GM19193 (cell line): ENCODE data around the gene COMMD8.
A peak's percentile ranks its signal among the peaks of the same experiment; 100 is the strongest.

Experiments used
- POLR2A ChIP-seq: IDR thresholded peaks from 4 replicates; pipeline ENCODE4 v1.6.1; 2011; ENCODE audit not compliant: insufficient read depth, insufficient read length; ENCODE audit errors: extremely low read depth

COMMD8 gene

GRCh38 chr4:47463235-47463956 lies at the start of gene COMMD8:
COMMD8 (minus strand) TSS chr4:47463702; CDS start chr4:47463651, 51 bp downstream.
- peak; percentile 89 for TF ChIP-seq POLR2A

GRCh38 chr4:47510506-47511143 lies 47.1 kb upstream of the COMMD8 start:
- TF ChIP-seq POLR2A = no peak

DNA sequence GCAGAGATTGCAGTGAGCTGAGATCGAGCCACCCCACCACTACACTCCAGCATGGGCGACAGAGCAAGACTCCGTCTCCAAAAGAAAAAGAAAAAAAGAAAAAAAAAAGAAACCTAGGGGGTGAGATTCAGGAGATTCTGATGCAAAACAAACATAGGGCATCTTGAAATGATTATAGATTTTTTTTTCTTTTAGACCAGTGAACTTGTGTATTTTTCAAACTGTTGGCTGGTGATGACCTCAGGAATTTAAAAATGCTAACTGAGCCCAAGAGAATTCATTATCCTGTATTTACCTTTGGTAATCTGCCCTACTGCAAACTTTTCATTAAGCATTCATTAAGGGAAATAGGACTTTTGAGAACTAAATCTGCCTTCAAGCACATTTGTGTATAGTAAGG lies 42.2 kb upstream of the COMMD8 start:
- TF ChIP-seq POLR2A = no peak

DNA sequence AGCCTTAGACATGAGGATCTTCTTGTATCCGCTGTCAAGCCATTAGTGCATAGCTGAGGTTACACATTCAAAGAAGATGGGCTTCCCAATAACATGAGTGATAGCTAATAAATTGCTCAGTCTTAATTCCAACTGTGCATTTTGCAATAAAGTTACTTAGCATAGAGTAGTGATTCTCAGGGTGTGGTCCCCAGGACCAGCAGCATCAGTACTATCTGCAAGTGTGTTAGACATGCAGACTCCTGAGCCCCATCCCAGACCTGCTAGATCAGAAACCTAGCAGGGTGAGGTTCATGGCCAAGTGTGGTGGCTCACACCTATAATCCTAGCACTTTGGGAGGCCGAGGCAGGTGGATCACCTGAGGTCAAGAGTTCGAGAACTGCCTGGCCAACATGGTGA lies 41.6 kb upstream of the COMMD8 start:
- no peak for TF ChIP-seq POLR2A

DNA sequence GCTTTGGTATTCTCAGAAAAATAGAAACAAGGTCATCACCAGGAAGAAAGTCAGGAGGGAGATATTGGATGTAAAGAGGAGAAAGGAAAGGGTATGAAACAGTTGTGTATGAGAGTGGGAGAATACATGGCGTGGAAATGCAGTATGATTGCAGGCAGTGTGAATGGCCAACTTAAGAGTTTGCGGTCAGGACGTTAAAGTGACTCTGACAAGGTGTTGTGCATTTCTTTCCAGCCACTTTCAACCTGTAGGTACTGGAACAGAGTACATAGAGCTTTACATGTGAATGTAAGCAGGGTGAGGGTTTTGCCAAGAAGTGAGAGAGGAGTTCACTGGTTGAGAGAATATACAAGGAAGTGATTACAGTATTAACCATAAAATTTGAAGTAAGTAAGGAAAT lies 37.3 kb upstream of the COMMD8 start:
- no peak for TF ChIP-seq POLR2A

DNA sequence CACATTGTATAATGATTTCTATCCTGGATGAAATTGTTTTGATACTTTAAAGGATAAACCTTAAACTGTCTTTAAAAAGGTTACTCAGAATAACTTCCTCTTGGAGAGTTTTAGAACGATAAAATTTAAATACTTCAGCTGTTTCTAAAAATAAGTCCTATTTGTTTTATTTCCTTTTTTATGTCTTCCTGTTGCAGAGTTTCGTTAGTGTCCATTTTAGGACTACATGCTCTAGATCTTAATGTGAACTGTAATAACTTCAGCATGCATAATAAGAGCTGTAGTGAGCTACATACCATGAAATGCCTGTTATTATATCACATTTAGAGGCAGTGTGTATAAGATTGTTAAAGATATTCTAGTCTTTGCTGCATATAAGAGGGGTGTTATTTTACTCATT lies 36.2 kb upstream of the COMMD8 start:
- TF ChIP-seq POLR2A = no peak

DNA sequence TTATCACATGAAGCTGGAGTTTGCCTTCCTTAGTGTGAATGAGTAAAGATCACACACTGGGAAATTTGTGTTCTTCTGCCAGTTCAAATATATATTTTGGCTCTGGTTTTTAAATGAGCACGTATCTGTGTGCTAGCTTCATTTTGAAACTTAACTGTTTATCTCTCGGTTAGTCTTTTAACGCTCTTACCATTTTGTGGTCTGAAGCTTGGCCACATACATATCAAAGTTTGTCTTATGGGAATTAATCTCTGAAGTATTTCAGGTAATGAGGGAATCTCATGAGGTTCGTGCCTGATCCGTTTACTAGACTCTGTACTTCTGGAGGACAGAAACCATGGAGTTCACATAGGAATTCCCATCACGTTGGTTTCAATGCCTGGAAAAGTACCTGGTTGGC lies 35.4 kb upstream of the COMMD8 start:
- no peak for TF ChIP-seq POLR2A

GRCh38 chr4:47494124-47494430 lies 30.6 kb upstream of the COMMD8 start:
- TF ChIP-seq POLR2A = no peak

DNA sequence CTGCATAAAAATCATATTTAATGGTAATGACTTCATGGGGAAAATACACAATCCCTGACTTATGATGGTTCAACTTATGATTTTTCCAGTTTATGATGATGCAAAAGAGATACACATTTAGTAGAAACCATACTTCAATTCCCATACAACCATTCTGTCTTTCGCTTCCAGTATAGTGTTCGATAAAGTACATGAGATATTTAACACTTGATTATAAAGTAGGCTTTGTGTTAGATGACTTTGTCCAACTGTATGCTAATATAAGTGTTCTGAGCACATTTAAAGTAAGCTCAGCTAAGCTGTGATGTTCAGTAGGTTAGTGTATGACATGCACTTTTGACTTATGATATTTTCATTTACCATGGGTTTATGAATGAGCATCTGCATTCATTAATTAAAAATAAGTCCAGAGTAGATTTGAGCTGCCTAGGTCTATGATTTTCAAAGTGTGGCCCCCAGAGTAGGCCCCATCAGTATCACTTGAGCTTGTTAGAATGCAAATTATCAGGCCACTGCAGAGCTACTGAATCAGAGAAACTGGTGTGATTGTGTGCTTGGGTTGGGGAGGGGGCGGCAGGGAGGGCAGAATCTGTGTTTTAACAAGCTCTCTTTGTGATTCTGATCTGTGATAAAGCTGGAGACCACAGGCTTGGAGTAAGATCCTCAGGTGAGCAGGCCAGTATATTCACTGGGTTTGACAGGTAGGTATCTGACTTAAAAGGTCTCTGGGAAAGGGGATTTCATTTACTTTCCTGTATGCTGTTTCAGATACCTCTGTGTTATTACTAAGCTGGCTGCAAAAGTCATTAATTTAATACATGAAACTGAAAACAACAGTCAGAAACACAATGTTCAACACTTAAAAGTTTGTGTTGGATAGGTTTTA lies 30.0 kb upstream of the COMMD8 start:
- TF ChIP-seq POLR2A = no peak

GRCh38 chr4:47490550-47490949 lies 27.0 kb upstream of the COMMD8 start:
- TF ChIP-seq POLR2A = no peak

- TF ChIP-seq POLR2A = no peak
Observed at GRCh38 chr4:47488706-47489105, 25.2 kb upstream of the COMMD8 start.

GRCh38 chr4:47486231-47486673 lies 22.8 kb upstream of the COMMD8 start:
- no peak for TF ChIP-seq POLR2A

DNA sequence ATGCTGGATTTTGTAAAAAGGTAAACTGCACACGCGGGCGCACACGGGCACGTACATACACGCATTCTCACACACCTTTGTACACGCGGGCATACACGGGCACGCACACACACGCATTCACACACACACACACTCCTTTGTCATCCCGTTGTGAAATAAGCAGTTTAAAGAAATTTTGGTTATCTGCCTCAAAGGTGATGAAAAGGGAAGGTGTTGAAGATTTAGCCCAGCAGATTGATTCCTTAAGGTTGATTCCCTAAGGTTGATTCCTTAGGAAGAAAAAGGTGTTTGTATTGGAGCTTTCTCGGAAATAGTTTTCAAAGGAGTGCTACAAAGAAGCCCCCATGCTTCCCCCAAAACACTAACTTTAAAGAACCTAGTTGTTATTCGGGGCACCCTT lies 22.3 kb upstream of the COMMD8 start:
- TF ChIP-seq POLR2A = no peak

DNA sequence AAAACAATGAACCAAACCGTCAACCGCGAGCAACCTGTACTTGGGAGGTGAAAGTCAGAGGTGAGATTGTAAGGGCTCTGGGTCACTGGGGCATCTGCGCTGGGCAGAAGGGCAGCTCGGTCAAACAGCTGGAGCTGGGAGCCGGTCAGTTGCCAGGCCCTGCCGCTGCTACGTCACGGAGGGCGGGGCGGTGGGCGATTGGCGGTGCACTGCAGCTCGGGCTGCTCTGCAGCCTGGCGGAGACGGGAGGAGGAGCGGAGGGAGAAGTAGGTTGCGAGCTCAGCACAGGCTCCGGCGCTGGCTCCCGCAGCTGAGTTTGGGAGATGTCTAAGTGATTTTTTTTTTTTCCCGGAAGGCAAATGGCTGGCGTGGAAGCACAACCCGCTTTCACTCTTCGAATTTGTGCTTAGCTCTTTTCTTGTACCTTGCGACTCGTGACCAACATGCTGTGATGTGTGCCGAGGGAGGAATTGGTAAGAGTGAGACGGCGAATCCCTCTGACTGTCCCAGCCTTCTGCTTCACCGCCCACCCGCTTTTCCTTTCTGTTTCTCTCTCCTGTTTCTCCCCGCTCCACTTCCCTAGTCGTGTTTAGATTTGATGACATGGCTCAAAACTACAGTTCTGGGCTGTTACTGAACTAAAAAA lies 21.7 kb upstream of the COMMD8 start, which contains the start of gene ATP10D:
ATP10D (plus strand) TSS at position 229 of the 646 bp plus-strand sequence. CDS start 27,266 bp downstream, outside the sequence.
- peak; percentile 95 for TF ChIP-seq POLR2A

DNA sequence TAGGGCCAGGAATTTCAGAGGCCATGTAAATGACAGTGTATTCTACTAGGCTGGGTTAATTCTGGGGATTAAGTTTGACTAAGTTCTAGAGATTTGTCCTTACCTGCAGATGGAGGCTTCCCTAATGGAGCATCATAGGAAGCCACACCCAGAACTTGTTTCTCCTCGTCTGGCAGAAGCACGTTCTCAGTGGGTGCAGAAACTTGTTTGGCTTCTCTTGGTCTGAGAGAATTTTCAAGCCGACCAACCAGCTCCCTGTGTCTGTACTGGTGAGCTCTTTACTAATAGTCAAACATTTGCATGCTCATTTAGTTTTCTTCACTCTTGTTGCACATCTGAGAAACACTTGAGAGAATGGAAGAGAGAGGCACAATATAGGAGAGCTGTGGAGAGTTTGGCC lies 20.7 kb upstream of the COMMD8 start:
- no peak for TF ChIP-seq POLR2A

- TF ChIP-seq POLR2A = no peak
Observed at GRCh38 chr4:47483745-47484144, 20.2 kb upstream of the COMMD8 start.

DNA sequence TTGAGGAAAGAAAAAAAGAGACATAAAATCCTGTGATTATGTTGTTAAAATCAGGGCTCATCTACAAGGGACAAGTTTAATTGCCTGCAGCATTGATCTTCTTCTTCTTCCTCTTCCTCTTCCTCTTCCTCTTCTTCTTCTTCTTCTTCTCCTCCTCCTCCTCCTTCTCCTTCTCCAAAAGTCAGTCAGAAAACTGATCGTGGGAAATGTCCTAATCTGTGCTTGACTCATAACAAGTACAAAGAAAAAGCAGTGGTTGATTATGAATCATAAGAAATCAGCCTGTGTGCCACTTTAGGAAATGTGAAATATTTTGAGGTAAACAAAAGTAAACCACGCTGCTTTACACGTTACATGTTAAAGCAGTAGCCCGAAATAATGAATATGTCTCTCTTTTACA lies 18.8 kb upstream of the COMMD8 start:
- no peak for TF ChIP-seq POLR2A
